ENCODE data around the gene RFC4. TPM values are rescaled to one million over a fixed set of nuclear protein-coding genes. Genes with fewer than 3 reads are reported as not detected.
A peak's percentile ranks its signal among the peaks of the same experiment; 100 is the strongest.
"Not testable (repeated sequence)": the region's sequence is repeated elsewhere in the genome, so short reads cannot be mapped to it uniquely, and the experiment has no call there.

RFC4 gene
- total and polyA plus RNA-seq, 4 donors, result 12.2 to 16.9 (median 13.3) TPM

- no peaks in the 10 kb centered on the region for H3K36me3 ChIP-seq (ENCODE audit: control insufficient read depth in 4 of 4, insufficient read depth in 4 of 4, low read length in 4 of 4)
- ATAC-seq (ENCODE audit: insufficient read depth, low FRiP score), result no peak
- H3K4me3 ChIP-seq, result no peak overlapping the region
- no peaks in the 10 kb centered on the region for H3K4me1 ChIP-seq (ENCODE audit: control insufficient read depth in 5 of 5, insufficient read depth in 5 of 5, low read length in 5 of 5)
- no peak for TF ChIP-seq CTCF (IDR thresholded peaks at IDR 0.05; ENCODE audit: control extremely low read depth, extremely low read depth)
- H3K9ac ChIP-seq (ENCODE audit: insufficient read depth in 1 of 2, low read length in 2 of 2), result no peak overlapping the region
- H3K27ac ChIP-seq (ENCODE audit: low read depth in 1 of 2, low read length in 1 of 2), result no peak overlapping the region
- H3K27me3 ChIP-seq (ENCODE audit: control insufficient read depth in 3 of 3, insufficient read depth in 3 of 3, low read length in 2 of 3), result no peaks in the 10 kb centered on the region
- no peak for DNase-seq
- no peaks in the 10 kb centered on the region for H3K9me3 ChIP-seq (ENCODE audit: control insufficient read depth in 4 of 4, insufficient read depth in 3 of 4, low read length in 3 of 4)
- 63 to 83% methylated on average over 6 of the region's 6 CpGs for WGBS, 2 donors
Measured at GRCh38 chr3:186852994-186853393, 46.7 kb upstream of the RFC4 start.

GRCh38 chr3:186851835-186852234 lies 45.6 kb upstream of the RFC4 start:
- 96 to 99% methylated on average over 3 of the region's 3 CpGs for WGBS, 2 donors

GRCh38 chr3:186849374-186849975 lies 43.2 kb upstream of the RFC4 start:
- Histone ChIP-seq H3K27me3 (ENCODE audit: control insufficient read depth in 3 of 3, insufficient read depth in 3 of 3, low read length in 2 of 3) (peaks cover 0 to 5% (median 2%) of the 10 kb centered on the region in 3 donors), H3K36me3 (ENCODE audit: control insufficient read depth in 4 of 4, insufficient read depth in 4 of 4, low read length in 4 of 4) (no peaks in the 10 kb centered on the region), H3K9me3 (ENCODE audit: control insufficient read depth in 4 of 4, insufficient read depth in 3 of 4, low read length in 3 of 4) (peaks cover 0 to 3% (median 0%) of the 10 kb centered on the region in 4 donors), H3K4me3 (no peak overlapping the region), H3K9ac (ENCODE audit: insufficient read depth in 1 of 2, low read length in 2 of 2) (no peak overlapping the region), H3K4me1 (ENCODE audit: control insufficient read depth in 5 of 5, insufficient read depth in 5 of 5, low read length in 5 of 5) (no peaks in the 10 kb centered on the region), H3K27ac (ENCODE audit: low read depth in 1 of 2, low read length in 1 of 2) (no peak overlapping the region)
- WGBS, 2 donors, result 4% methylated on average over 1 of the region's 1 CpG
- ATAC-seq (ENCODE audit: insufficient read depth, low FRiP score) (no peak), DNase-seq (peak in 2 of 3 donors; percentile 48 to 64)
- TF ChIP-seq CTCF (IDR thresholded peaks at IDR 0.05; ENCODE audit: control extremely low read depth, extremely low read depth), result peak; percentile 18

More at GRCh38 chr3:186851835-186852234, 45.6 kb upstream of the RFC4 start:
- not testable (repeated sequence) for H3K4me3 ChIP-seq; ATAC-seq (ENCODE audit: insufficient read depth, low FRiP score); H3K9ac ChIP-seq (ENCODE audit: insufficient read depth in 1 of 2, low read length in 2 of 2); H3K36me3 ChIP-seq (ENCODE audit: control insufficient read depth in 4 of 4, insufficient read depth in 4 of 4, low read length in 4 of 4); H3K4me1 ChIP-seq (ENCODE audit: control insufficient read depth in 5 of 5, insufficient read depth in 5 of 5, low read length in 5 of 5); DNase-seq; H3K27ac ChIP-seq (ENCODE audit: low read depth in 1 of 2, low read length in 1 of 2); H3K9me3 ChIP-seq (ENCODE audit: control insufficient read depth in 4 of 4, insufficient read depth in 3 of 4, low read length in 3 of 4); H3K27me3 ChIP-seq (ENCODE audit: control insufficient read depth in 3 of 3, insufficient read depth in 3 of 3, low read length in 2 of 3)

GRCh38 chr3:186847437-186847836 lies 41.2 kb upstream of the RFC4 start:
- no peak for ATAC-seq (ENCODE audit: insufficient read depth, low FRiP score)
- TF ChIP-seq CTCF (IDR thresholded peaks at IDR 0.05; ENCODE audit: control extremely low read depth, extremely low read depth), result no peak
- Histone ChIP-seq H3K9me3 (ENCODE audit: control insufficient read depth in 4 of 4, insufficient read depth in 3 of 4, low read length in 3 of 4) (peaks cover 0 to 3% (median 0%) of the 10 kb centered on the region in 4 donors), H3K4me1 (ENCODE audit: control insufficient read depth in 5 of 5, insufficient read depth in 5 of 5, low read length in 5 of 5) (no peaks in the 10 kb centered on the region), H3K9ac (ENCODE audit: insufficient read depth in 1 of 2, low read length in 2 of 2) (no peak overlapping the region), H3K36me3 (ENCODE audit: control insufficient read depth in 4 of 4, insufficient read depth in 4 of 4, low read length in 4 of 4) (no peaks in the 10 kb centered on the region), H3K4me3 (no peak overlapping the region), H3K27ac (ENCODE audit: low read depth in 1 of 2, low read length in 1 of 2) (no peak overlapping the region), H3K27me3 (ENCODE audit: control insufficient read depth in 3 of 3, insufficient read depth in 3 of 3, low read length in 2 of 3) (peaks cover 0 to 5% (median 2%) of the 10 kb centered on the region in 3 donors)
- DNase-seq, result no peak
- 80 to 81% methylated on average over 2 of the region's 2 CpGs for WGBS, 2 donors
